ENCODE data around the gene SYNPR.

The SYNPR gene

GRCh38 chr3:63467392-63467791 lies 189.3 kb downstream of the SYNPR start:
- 0 out of 2 replicates have a peak, but pooled peaks have one; percentile 18 for TF ChIP-seq TCF4 (CRISPR knock-in tag; IDR thresholded peaks at IDR 0.05; ENCODE audit: borderline replicate concordance)
- TF ChIP-seq ARNTL (CRISPR knock-in tag; IDR thresholded peaks at IDR 0.05; ENCODE audit: borderline replicate concordance, low read depth): no peak
- TF ChIP-seq RARB (CRISPR knock-in tag; IDR thresholded peaks at IDR 0.05): no peak
- TF ChIP-seq SNAI2 (CRISPR knock-in tag; IDR thresholded peaks at IDR 0.05): no peak
- no peak for ATAC-seq

GRCh38 chr3:63470745-63471144 lies 192.6 kb downstream of the SYNPR start:
- ATAC-seq: no peak
- TF ChIP-seq, protein P1, sequence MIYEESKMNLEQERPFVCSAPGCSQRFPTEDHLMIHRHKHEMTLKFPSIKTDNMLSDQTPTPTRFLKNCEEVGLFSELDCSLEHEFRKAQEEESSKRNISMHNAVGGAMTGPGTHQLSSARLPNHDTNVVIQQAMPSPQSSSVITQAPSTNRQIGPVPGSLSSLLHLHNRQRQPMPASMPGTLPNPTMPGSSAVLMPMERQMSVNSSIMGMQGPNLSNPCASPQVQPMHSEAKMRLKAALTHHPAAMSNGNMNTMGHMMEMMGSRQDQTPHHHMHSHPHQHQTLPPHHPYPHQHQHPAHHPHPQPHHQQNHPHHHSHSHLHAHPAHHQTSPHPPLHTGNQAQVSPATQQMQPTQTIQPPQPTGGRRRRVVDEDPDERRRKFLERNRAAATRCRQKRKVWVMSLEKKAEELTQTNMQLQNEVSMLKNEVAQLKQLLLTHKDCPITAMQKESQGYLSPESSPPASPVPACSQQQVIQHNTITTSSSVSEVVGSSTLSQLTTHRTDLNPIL (CRISPR knock-in tag; IDR thresholded peaks at IDR 0.05; ENCODE audit: low read depth): no peak
- TF ChIP-seq ZFP30 (CRISPR knock-in tag; IDR thresholded peaks at IDR 0.05) (no peak), BACH2 (CRISPR knock-in tag; IDR thresholded peaks at IDR 0.05; ENCODE audit: borderline replicate concordance) (no peak)

GRCh38 chr3:63471781-63472180 lies 193.7 kb downstream of the SYNPR start:
- no peak for ATAC-seq
- TF ChIP-seq ZFP30 (CRISPR knock-in tag; IDR thresholded peaks at IDR 0.05) (no peak), ISL1 (CRISPR knock-in tag; IDR thresholded peaks at IDR 0.05) (no peak), ESRRG (CRISPR knock-in tag; IDR thresholded peaks at IDR 0.05) (no peak), ZNF565 (CRISPR knock-in tag; conservative IDR thresholded peaks at IDR 0.05; ENCODE audit: low read depth) (no peak), RARB (CRISPR knock-in tag; IDR thresholded peaks at IDR 0.05) (no peak), ZNF8 (CRISPR knock-in tag; IDR thresholded peaks at IDR 0.05) (no peak), CSRNP3 (CRISPR knock-in tag; IDR thresholded peaks at IDR 0.05) (no peak), TCF4 (CRISPR knock-in tag; IDR thresholded peaks at IDR 0.05; ENCODE audit: borderline replicate concordance) (no peak), ZFP3 (CRISPR knock-in tag; IDR thresholded peaks at IDR 0.05) (no peak), ZC3H10 (CRISPR knock-in tag; IDR thresholded peaks at IDR 0.05) (no peak), PPARA (CRISPR knock-in tag; IDR thresholded peaks at IDR 0.05; ENCODE audit: borderline replicate concordance) (no peak), CSDC2 (CRISPR knock-in tag; IDR thresholded peaks at IDR 0.05) (no peak), SNAI2 (CRISPR knock-in tag; IDR thresholded peaks at IDR 0.05) (no peak), ZNF70 (CRISPR knock-in tag; IDR thresholded peaks at IDR 0.05) (no peak), BACH2 (CRISPR knock-in tag; IDR thresholded peaks at IDR 0.05; ENCODE audit: borderline replicate concordance) (no peak)
- TF ChIP-seq, protein P2, sequence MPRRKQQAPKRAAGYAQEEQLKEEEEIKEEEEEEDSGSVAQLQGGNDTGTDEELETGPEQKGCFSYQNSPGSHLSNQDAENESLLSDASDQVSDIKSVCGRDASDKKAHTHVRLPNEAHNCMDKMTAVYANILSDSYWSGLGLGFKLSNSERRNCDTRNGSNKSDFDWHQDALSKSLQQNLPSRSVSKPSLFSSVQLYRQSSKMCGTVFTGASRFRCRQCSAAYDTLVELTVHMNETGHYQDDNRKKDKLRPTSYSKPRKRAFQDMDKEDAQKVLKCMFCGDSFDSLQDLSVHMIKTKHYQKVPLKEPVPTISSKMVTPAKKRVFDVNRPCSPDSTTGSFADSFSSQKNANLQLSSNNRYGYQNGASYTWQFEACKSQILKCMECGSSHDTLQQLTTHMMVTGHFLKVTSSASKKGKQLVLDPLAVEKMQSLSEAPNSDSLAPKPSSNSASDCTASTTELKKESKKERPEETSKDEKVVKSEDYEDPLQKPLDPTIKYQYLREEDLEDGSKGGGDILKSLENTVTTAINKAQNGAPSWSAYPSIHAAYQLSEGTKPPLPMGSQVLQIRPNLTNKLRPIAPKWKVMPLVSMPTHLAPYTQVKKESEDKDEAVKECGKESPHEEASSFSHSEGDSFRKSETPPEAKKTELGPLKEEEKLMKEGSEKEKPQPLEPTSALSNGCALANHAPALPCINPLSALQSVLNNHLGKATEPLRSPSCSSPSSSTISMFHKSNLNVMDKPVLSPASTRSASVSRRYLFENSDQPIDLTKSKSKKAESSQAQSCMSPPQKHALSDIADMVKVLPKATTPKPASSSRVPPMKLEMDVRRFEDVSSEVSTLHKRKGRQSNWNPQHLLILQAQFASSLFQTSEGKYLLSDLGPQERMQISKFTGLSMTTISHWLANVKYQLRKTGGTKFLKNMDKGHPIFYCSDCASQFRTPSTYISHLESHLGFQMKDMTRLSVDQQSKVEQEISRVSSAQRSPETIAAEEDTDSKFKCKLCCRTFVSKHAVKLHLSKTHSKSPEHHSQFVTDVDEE (CRISPR knock-in tag; IDR thresholded peaks at IDR 0.05): no peak
- TF ChIP-seq, protein P1 (CRISPR knock-in tag; IDR thresholded peaks at IDR 0.05; ENCODE audit: low read depth): no peak

GRCh38 chr3:63473641-63474166 lies 195.6 kb downstream of the SYNPR start:
- no peak for TF ChIP-seq ARNTL (CRISPR knock-in tag; IDR thresholded peaks at IDR 0.05; ENCODE audit: borderline replicate concordance, low read depth)
- TF ChIP-seq GLIS3 (CRISPR knock-in tag; IDR thresholded peaks at IDR 0.05): no peak
- no peak for TF ChIP-seq ZNF8 (CRISPR knock-in tag; IDR thresholded peaks at IDR 0.05)
- TF ChIP-seq RARB (CRISPR knock-in tag; IDR thresholded peaks at IDR 0.05): no peak
- no peak for TF ChIP-seq ZC3H10 (CRISPR knock-in tag; IDR thresholded peaks at IDR 0.05)
- TF ChIP-seq ESRRG (CRISPR knock-in tag; IDR thresholded peaks at IDR 0.05): no peak
- TF ChIP-seq, protein P2 (CRISPR knock-in tag; IDR thresholded peaks at IDR 0.05): no peak
- TF ChIP-seq CSRNP3 (CRISPR knock-in tag; IDR thresholded peaks at IDR 0.05): no peak
- TF ChIP-seq TOX (CRISPR knock-in tag; IDR thresholded peaks at IDR 0.05; ENCODE audit: borderline replicate concordance): no peak
- TF ChIP-seq, protein P1 (CRISPR knock-in tag; IDR thresholded peaks at IDR 0.05; ENCODE audit: low read depth): no peak
- TF ChIP-seq TCF4 (CRISPR knock-in tag; IDR thresholded peaks at IDR 0.05; ENCODE audit: borderline replicate concordance): no peak
- TF ChIP-seq ZFP30 (CRISPR knock-in tag; IDR thresholded peaks at IDR 0.05): no peak
- no peak for TF ChIP-seq ZNF70 (CRISPR knock-in tag; IDR thresholded peaks at IDR 0.05)
- TF ChIP-seq BACH2 (CRISPR knock-in tag; IDR thresholded peaks at IDR 0.05; ENCODE audit: borderline replicate concordance): no peak
- no peak for ATAC-seq

All from SK-N-SH treated with all-trans-retinoic acid at 6 μM for 48 hours (cell line).